Sigmoid colon (tissue), 7 donors: Measurements from ENCODE around the gene FUT7. TPM values are rescaled to one million over a fixed set of nuclear protein-coding genes. Genes with fewer than 3 reads are reported as not detected.

Source experiments
- DNase-seq: peaks from one replicate; pipeline ENCODE4 v3.0.0-alpha.2; 2019
- H3K27ac ChIP-seq, 4 donors: fragments of 200-600 bp; sonication (generic); one replicate each; pipeline ENCODE4 v1.5.1; 2016 to 2019; ENCODE audit warnings: mild to moderate bottlenecking in 1 of 4
- H3K27me3 ChIP-seq, 3 donors: fragments of 200-600 bp; sonication (generic); one replicate each; pipeline ENCODE4 v1.5.1; 2019; ENCODE audit warnings: mild to moderate bottlenecking in 1 of 3
- H3K36me3 ChIP-seq, 4 donors: fragments of 200-600 bp; sonication (generic); one replicate each; pipeline ENCODE4 v1.5.1; 2016 to 2019
- H3K4me1 ChIP-seq, 4 donors: fragments of 200-600 bp; sonication (generic); one replicate each; pipeline ENCODE4 v1.5.1; 2017 to 2019
- H3K4me3 ChIP-seq, 4 donors: fragments of 200-600 bp; sonication (generic); one replicate each; pipeline ENCODE4 v1.5.1; 2017 to 2019; ENCODE audit warnings: mild to moderate bottlenecking in 2 of 4, moderate library complexity in 1 of 4
- H3K9me3 ChIP-seq, 4 donors: fragments of 200-600 bp in 3 of 4; sonication (generic) in 3 of 4; one replicate each; pipeline versions ENCODE4 v1.5.1 to v1.6.1; 2013 to 2019
- CTCF ChIP-seq, 4 experiments: fragments of 450-650 bp in 3 of 4; fragments of 200-600 bp in 1 of 4; IDR thresholded peaks; one replicate each; pipeline ENCODE4 v1.5.1; 2016 to 2019; ENCODE audit warnings: antibody characterized with exemption in 4 of 4, mild to moderate bottlenecking in 3 of 4, moderate library complexity in 2 of 4
- EP300 ChIP-seq, 4 donors: sonication (generic); formaldehyde crosslinking; IDR thresholded peaks; one replicate each; pipeline ENCODE4 v1.6.1; 2017; ENCODE audit warnings: antibody characterized with exemption in 4 of 4
- POLR2A ChIP-seq, 2 donors: fragments of 450-650 bp; IDR thresholded peaks; one replicate each; pipeline ENCODE4 v1.6.1; 2016; ENCODE audit warnings: antibody characterized with exemption in 2 of 2, mild to moderate bottlenecking in 2 of 2, moderate library complexity in 2 of 2
- POLR2AphosphoS5 ChIP-seq, 4 donors: sonication (generic); formaldehyde crosslinking; IDR thresholded peaks; one replicate each; pipeline ENCODE4 v1.6.1; 2017; ENCODE audit warnings: antibody characterized with exemption in 4 of 4
- WGBS, 2 donors: extraction: QIAGEN DNeasy Blood & Tissue Kit; methylation state at CpG; one replicate each; pipeline ENCODE4 v1.1.7; 2013; 5-methylcytosine and 5-hydroxymethylcytosine counted together
- intact Hi-C: fragments of 100-400 bp; cut with DNase I; formaldehyde crosslinking; loops from one replicate; pipeline ENCODE4 v1.15.1; 2023
- polyA plus RNA-seq, 3 donors: library from polyadenylated mRNA; stranded (reverse); fragments of 200-250 nt; gene quantifications; one replicate each; pipeline ENCODE4 v1.2.3, GENCODE V29; 2013
- total RNA-seq, 4 donors: library from RNA; depleted of rRNA; stranded (reverse); fragments of >200 nt; gene quantifications; one replicate each; pipeline ENCODE4 v1.1.0, GENCODE V29; 2016
- donor health status: healthy with polysubstance abuse.
- donor health status: Bipolar disorder and iron deficiency.
- donor health status: healthy.

Gene FUT7
- total and polyA plus RNA-seq, 7 donors = 0.36 to 1.3 (median 0.84) TPM; not detected in 3

- no peak for DNase-seq
- H3K27ac ChIP-seq = peak overlapping the region in 2 of 4 donors; percentile 14 to 27
- peaks cover 0 to 26% (median 16%) of the 10 kb centered on the region in 4 donors for H3K36me3 ChIP-seq
- H3K27me3 ChIP-seq = no peaks in the 10 kb centered on the region
- H3K4me3 ChIP-seq = no peak overlapping the region
- 72 to 75% methylated on average over 16 of the region's 16 CpGs for WGBS, 2 donors
- TF ChIP-seq POLR2A (IDR thresholded peaks at IDR 0.05) (no peak), POLR2AphosphoS5 (IDR thresholded peaks at IDR 0.05) (no peak), EP300 (IDR thresholded peaks at IDR 0.05) (no peak), CTCF (IDR thresholded peaks at IDR 0.05) (no peak)
- peaks cover 0 to 23% (median 21%) of the 10 kb centered on the region in 4 donors for H3K4me1 ChIP-seq
- intact Hi-C loops = no loop called here
- H3K9me3 ChIP-seq = no peaks in the 10 kb centered on the region
Observed at GRCh38 chr9:137041124-137041523, 9.2 kb upstream of the FUT7 start.

DNA sequence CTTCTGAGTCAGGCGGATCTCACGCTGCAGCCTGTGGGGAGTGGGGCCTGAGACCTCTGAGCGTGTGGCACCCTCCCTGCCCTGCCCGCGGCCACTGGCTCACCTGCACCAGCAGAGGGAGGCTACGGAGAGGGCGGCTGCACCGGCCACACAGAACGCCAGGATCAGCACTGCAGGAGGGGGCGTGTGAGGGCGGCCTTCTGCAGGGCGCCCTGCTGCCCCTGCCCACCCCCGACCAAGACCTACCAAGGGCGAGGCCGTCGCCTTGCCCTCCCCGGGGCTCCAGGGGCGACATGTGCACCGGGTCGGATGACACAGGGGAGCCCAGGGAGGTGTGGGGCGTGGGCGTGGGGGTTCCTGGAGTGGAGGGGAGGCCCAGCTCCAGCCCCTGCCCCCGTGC is 8.7 kb upstream of the FUT7 start:
- no peak for DNase-seq
- Histone ChIP-seq H3K4me1 (peaks cover 0 to 22% (median 19%) of the 10 kb centered on the region in 4 donors), H3K36me3 (peaks cover 0 to 26% (median 16%) of the 10 kb centered on the region in 4 donors), H3K27ac (peak overlapping the region in 2 of 4 donors; percentile 14), H3K9me3 (no peaks in the 10 kb centered on the region), H3K4me3 (no peak overlapping the region), H3K27me3 (no peaks in the 10 kb centered on the region)
- 87 to 89% methylated on average over 23 of the region's 23 CpGs for WGBS, 2 donors
- TF ChIP-seq POLR2A (IDR thresholded peaks at IDR 0.05) (no peak), EP300 (IDR thresholded peaks at IDR 0.05) (no peak), POLR2AphosphoS5 (IDR thresholded peaks at IDR 0.05) (no peak), CTCF (IDR thresholded peaks at IDR 0.05) (no peak)
- intact Hi-C loops = no loop called here

- peaks cover 0 to 23% (median 19%) of the 10 kb centered on the region in 4 donors for H3K4me1 ChIP-seq
- intact Hi-C loops = loop anchor here (10.0 kb wide), 1 partner anchor 195 kb away; the partner anchor contains the start of genes AJM1 and PHPT1
- no peaks in the 10 kb centered on the region for H3K9me3 ChIP-seq
- H3K27me3 ChIP-seq = peaks cover 0 to 3% (median 0%) of the 10 kb centered on the region in 3 donors
- H3K27ac ChIP-seq = no peak overlapping the region
- H3K4me3 ChIP-seq = no peak overlapping the region
- no peak for TF ChIP-seq POLR2AphosphoS5 (IDR thresholded peaks at IDR 0.05)
- TF ChIP-seq EP300 (IDR thresholded peaks at IDR 0.05) = no peak
- TF ChIP-seq CTCF (IDR thresholded peaks at IDR 0.05) = no peak
- no peak for TF ChIP-seq POLR2A (IDR thresholded peaks at IDR 0.05)
- H3K36me3 ChIP-seq = peaks cover 0 to 26% (median 16%) of the 10 kb centered on the region in 4 donors
- 90 to 92% methylated on average over 32 of the region's 32 CpGs for WGBS, 2 donors
- no peak for DNase-seq
Observed at GRCh38 chr9:137039611-137040366, 7.9 kb upstream of the FUT7 start.

DNA sequence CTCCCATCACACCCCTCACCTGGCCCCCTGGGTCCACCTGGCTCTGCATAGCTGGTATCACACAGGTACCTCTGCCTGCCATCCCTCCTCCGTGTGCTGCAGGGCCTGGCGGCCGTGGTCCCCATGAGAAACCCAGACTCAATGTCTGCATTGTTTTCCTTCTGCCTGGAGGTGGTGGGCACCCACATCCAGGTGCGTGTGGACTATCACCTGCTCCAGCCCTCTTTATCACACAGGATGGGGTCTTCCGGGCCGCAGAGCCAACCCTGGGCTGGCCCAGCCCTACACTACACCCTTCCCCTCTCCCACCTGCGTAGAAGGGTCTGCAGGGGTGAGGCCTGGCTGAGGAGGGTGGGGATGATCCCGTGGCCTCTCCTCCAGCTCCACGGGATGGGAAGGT is 7.0 kb upstream of the FUT7 start:
- TF ChIP-seq EP300 (IDR thresholded peaks at IDR 0.05) (no peak), POLR2AphosphoS5 (IDR thresholded peaks at IDR 0.05) (no peak), POLR2A (IDR thresholded peaks at IDR 0.05) (no peak), CTCF (IDR thresholded peaks at IDR 0.05) (no peak)
- H3K4me3 ChIP-seq = no peak overlapping the region
- peaks cover 0 to 9% (median 0%) of the 10 kb centered on the region in 3 donors for H3K27me3 ChIP-seq
- H3K36me3 ChIP-seq = peaks cover 0 to 26% (median 16%) of the 10 kb centered on the region in 4 donors
- intact Hi-C loops = loop anchor here (10.0 kb wide), 1 partner anchor 194 kb away; the partner anchor contains the start of genes AJM1 and PHPT1
- no peaks in the 10 kb centered on the region for H3K9me3 ChIP-seq
- WGBS, 2 donors = 89 to 91% methylated on average over 9 of the region's 9 CpGs
- no peak overlapping the region for H3K27ac ChIP-seq
- peaks cover 0 to 14% (median 12%) of the 10 kb centered on the region in 4 donors for H3K4me1 ChIP-seq
- DNase-seq = no peak
